Stimulated activated CD4-positive, alpha-beta T cell treated with anti-CD3 and anti-CD28 coated beads, TNF-alpha, amount 100 ng/mL, for 1 hour (primary cell): ENCODE data around the gene NRG3.
"Not testable (repeated sequence)": the region's sequence is repeated elsewhere in the genome, so short reads cannot be mapped to it uniquely, and the experiment has no call there.

ENCODE experiments used
- DNase-seq, 3 donors: peaks; one replicate each; pipeline ENCODE4 v3.0.0-alpha.2; 2020; ENCODE audit warnings: low read depth in 3 of 3, low spot score in 1 of 3

NRG3 gene

DNA sequence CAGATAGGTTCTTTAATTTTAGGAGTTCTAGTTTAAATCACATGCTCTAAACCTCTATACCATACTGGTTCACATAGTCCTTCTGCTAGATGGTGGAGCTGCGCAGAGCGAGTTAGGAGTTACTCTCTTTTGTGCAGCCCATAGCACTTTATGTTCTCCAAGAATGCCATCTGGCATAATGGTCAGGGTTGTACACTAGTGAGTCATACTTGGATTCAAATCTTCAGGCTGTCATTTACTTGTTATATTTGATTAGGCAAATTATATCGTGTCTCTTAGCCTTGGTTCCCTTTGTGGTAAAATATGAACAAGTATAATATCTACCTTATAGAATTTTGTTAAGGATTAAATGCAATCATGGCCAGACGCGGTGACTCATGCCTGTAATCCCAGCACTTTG lies 1078.3 kb downstream of the NRG3 start:
- DNase-seq = no peak

DNA sequence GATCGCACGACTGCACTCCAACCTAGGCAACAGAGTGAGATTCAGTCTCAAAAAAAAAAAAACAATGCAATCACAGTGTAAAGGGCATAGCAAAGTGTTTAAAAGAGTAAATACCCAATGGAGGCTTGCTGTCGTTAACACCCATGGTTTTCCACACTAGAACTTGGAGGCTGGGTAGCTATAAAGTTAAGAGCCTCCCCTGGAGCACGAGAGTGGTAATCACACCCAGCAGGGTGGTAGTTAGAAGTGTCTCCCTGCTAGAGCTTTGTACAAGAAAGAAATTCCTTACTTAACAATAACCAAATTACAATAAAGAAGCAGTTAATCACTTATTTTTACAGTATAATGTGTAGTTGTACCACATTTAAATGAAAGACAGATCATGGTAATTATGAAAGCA lies 1078.9 kb downstream of the NRG3 start:
- no peak for DNase-seq

DNA sequence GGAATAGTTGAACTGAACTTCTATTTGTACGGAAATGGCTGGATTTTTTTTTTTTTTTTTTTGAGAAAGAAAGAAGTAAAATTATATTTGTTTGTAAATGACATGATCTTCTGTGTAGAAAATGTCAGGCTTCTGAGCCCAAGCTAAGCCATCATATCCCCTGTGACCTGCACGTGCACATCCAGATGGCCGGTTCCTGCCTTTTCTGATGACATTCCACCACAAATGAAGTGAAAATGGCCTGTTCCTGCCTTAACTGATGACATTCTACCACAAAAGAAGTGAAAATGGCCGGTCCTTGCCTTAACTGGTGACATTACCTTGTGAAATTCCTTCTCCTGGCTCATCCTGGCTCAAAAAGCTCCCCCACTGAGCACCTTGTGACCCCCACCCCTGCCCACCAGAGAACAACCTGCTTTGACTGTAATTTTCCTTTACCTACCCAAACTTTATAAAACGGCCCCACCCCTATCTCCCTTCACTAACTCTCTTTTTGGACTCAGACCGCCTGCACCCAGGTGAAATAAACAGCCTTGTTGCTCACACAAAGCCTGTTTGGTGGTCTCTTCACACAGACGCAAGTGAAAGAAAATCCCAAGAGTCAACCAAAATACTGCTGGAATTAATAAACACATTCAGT lies 1085.5 kb downstream of the NRG3 start:
- DNase-seq = not testable (repeated sequence)

DNA sequence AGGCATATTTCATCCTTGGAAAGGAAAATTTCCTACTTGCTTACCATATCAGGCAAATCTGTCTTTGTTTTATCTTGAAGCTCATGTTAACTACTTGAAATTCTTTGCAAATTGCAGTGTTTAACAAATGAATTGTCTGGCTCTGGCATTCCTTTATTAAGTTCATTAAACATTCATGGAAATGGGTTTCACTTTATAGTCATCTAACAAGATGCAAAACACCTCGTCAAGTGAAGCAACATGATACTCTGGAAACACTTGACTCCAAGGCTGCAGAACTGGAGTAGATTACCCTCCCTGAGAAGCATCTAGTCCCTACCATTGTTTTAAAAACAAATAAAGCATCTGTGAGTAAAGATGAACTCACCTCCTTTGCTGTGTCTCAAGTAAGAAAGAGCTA lies 1086.9 kb downstream of the NRG3 start:
- no peak for DNase-seq

DNA sequence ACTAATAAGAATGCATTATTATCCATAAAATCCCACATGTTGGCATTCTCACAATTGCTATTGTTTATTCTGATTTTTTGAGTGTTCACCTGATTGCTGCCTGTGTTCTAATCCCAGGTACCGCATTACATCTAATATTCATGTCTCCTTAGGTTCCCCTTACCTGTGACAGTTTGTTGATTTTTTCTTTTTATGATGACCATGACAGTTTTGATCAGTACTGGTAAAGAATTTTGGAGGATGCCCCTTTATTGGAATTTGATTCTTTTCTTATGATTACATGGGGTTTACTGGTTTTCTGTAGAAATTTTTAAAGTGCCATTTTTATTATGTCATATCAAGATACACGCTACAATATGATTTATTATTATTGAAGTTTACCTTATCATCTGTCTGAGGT lies 1091.1 kb downstream of the NRG3 start:
- DNase-seq = no peak

DNA sequence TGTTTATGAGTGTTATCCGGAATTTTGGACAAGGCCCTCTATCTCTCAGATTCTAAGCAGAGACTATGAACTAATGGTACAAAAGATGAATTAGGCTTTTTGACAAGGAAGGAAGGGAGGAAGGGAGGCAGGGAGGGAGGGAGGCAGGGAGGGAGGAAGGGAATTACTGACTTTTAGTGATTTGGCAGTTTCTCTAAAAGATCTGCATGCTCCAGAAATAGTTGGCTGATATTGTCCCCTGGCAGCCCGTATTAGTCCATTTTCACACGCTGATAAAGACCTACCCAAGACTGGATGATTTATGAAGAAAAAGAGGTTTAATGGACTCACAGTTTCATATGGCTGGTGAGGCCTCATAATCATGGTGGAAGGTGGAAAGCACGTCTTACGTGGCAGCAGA lies 1093.5 kb downstream of the NRG3 start:
- no peak for DNase-seq

DNA sequence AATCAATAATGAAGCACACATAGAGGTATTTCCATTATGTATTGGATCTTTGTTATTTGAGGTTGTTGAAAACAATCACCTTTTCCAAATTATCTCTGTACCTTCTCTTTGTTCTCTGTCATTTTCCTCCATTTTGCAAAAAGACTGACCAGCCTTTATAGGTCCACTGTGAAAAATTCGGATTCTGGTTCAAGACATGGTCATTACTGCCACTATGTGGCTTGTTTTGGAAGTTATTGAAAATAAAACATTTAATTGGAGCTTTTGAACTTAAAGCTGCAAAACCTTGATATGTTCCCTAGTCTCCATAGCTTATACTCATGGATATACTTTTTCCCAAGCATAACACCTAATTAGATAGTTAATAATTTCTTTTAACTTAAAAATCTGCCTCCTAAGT lies 1094.4 kb downstream of the NRG3 start:
- no peak for DNase-seq

DNA sequence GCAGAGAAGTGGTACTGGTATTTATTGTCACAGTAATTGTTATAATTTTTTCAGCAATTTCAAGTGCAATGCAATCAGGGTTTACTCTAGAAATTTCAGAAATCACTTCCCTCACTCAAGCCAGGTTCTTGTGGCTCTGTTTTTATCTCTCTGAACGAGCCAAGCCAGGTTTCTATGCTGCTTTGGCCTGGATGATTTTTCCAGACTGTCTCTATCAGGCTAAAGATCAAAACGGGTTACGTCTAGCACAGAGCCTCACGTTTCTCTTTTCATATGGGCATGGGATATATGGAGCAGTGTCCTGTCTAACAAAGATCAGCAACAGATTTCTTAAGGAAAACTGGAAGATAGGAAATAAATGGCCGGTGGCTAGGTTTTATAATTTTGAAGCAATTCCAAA lies 1105.3 kb downstream of the NRG3 start:
- no peak for DNase-seq

DNA sequence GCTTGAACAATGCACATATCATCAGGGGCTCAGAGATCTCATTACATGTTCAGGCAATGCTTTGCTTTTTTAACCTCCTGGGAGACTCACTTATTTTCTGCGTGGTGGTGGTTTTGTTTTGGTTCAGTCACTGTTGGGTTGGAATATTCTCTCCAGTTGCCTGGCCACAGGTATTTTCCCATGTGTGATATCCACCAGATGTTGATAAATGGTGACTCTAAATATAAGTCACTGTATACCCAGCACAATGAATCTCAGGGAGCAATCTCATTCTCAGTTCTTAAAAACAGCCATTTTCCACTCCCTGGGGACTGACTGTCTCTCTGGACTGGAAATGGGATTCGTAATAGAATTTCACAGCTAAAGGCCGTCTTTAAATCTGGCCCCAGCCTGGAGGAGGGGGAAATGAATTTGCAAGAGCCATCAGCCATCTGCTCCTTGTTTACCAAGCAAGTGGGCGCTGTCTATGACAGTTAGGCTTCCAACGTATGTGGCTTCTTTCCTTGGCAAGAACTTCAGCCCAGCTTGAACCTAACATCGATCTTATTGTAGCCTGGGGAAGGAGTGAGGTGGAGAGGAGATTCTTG lies 1106.2 kb downstream of the NRG3 start:
- DNase-seq = no peak

DNA sequence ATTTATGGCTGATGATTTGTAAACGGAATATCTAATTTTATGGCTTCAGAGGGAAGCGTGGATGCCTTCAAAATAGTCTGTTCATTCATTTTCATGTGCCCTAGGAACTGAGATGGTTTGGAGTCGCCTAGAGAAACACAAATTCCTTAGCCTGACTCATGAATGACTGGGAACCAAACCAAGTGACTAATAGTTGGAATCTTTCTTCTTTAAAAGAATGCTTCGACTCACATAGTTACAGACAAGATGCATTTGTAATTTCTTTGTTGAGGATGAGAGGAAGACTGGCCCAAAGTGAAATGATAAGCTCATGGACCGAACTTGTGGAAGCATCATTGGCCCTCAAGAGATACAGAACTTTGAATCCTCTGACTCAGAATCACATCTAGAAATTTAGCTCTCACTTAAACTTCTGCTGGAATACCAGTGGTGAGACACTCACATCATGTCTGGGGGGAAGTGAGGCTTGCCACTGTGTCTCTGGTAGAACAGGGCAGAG lies 1107.2 kb downstream of the NRG3 start:
- DNase-seq = no peak

DNA sequence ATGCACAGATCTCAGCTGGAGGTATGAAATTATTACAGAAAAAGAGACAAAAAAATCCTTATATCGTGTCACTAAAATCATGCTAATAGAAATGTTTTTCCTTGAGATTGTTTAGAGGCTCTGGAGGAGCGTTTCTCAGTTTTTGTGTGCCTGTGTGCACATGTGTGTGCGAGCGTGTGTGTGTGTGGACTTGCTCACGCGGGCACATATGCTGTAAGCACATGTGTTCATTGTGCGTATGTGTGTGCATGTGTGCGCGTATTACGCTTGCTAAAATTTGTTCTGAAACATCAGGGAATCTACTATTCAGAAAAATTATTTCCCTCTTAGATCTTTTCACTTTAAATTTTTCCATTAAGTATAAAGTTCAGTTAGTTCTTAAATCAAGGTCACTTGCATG lies 1111.2 kb downstream of the NRG3 start:
- DNase-seq = no peak

DNA sequence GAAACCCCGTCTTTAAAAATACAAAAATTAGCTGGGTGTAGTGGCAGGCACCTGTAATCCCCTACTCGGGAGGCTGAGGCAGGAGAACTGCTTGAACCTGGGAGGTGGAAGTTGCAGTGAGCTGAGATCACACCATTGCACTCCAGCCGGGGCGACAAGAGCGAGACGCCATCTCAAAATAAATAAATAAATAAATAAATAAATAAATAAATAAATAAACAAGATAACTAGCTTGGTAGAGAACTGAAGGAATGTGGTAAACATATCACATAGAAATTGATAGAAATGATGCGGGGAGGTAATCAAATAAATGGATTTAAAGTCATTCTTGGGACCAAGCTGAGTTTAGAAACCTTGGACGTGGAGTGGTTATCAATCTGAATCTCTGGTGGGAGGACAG lies 1131.5 kb downstream of the NRG3 start:
- DNase-seq = not testable (repeated sequence)

DNA sequence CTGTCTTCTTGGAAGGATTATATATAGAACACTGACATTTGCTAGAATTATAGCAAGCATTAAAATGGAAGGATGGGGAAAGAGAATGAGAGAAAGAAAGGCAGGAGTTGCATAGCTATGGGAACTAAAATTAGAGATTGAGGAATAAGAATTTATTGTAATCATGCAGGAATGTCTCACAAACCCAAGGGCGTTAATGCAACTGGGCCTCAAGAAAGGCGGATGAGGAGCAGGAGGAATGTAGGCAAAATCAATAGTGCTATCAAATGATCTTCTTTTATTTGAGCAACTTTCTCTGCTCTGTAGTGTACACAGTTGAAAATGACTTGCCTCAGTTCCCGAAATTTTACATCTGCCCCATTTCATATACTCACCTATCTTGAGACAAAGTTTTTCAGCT lies 1132.5 kb downstream of the NRG3 start:
- DNase-seq = no peak

DNA sequence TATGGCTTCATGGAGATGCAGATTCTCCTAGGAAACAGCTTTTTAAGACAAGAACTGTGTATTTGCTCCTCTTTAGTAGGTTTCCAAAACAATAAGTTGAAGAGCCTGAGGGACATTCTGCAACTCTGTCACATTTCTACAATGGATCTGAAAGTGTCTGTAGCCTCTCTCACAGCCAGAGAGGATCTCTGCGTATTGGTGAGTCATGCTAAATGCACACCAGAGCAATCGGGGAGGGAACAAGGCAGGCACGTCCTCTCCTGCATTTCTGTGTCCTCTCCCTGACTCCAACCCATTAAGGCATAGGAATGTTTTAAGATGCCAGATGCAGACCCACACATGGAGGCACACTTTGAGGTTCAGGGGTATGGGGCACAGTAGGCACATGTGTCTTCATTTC lies 1137.9 kb downstream of the NRG3 start:
- no peak for DNase-seq

DNA sequence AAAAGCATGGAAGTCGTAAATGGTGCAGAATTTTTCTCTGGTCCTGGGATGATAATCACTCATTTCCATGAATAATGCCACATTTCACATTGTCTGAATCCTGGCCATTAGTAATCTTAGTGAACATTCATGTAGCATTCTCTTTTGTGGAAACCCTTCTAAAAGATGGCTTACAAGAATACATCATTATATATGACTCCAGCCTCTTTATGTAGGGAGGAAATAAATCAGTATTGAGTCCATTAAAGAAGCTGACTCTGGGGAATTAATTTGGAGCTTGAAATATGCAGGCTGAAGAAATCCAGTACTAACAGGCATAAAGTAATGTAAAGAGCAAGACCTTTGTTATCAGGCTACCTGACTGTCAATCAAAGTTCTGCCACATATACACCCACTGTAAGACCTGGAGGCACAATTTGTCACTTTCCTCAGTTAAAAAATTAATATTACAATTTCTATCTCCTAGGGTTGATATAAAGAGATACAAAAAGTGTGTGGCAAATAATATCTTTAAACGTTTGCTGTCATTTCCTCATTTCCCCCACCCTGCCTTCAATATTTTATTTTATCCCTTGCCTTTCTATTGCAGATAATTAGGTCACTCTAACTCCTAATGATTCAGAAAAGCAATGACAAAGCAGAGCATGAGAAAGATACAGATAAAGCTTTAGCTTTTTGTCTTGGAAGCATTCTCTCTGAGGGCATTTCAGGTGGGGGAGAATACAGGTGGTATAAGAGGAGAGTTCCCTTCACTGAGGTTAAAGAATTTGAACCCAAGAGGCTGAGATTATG lies 1142.3 kb downstream of the NRG3 start:
- DNase-seq = no peak

DNA sequence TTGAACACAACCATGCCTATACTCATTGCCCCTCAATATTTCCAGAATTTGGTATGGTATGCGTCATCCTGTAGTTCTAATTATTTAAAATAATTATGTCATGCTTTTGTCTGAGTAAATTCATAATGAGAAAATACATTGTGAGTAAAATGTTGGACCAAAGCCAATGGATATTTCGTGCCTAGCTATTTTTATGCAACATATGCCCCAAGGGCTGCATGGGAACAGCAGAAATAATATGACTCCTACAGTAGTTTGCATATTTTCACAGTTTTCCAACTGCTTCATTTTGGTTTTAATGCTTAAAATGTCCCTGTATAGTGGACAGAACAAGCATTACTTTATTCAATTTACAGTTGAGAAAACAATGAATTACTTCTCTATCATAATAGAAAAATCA lies 1148.7 kb downstream of the NRG3 start:
- DNase-seq = no peak
